ENCODE results near the gene GAL3ST1. TPM values are rescaled to one million over a fixed set of nuclear protein-coding genes. Genes with fewer than 3 reads are reported as not detected.
A peak's percentile ranks its signal among the peaks of the same experiment; 100 is the strongest.

Gene GAL3ST1
- total RNA-seq, 1 donor from 2014 or later: 3.0 TPM

DNA sequence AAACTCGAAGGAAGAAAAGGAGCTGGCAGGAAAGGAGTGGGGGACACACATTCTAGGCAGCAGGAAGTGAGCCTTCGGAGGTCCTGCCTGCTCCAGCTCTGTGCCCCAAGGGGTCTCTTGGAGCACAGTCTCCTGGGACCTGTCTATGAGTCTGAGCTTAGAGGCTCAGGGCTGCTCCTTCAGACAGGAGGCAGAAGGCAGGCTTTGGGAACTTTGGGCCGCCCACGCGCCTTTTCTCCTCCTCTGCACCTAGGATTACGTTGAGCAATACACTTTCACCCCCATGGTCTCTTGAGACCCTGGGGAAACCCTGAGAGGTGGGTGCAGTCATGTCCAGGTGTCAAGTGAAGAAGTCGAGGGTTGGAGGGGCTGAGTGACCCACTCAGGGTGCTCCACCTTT lies 33.5 kb upstream of the GAL3ST1 start:
- no peaks in the 10 kb centered on the region for H3K9me3 Mint-ChIP-seq (ENCODE audit: unreplicated experiment)
- no peak for DNase-seq (ENCODE audit: low spot score)
- H3K27ac Mint-ChIP-seq (ENCODE audit: unreplicated experiment): peak overlapping the region; percentile 3
- H3K27me3 Mint-ChIP-seq (ENCODE audit: unreplicated experiment): peaks cover 3% of the 10 kb centered on the region
- peaks cover 47% of the 10 kb centered on the region for H3K4me1 Mint-ChIP-seq (ENCODE audit: unreplicated experiment)
- TF ChIP-seq, protein P1, sequence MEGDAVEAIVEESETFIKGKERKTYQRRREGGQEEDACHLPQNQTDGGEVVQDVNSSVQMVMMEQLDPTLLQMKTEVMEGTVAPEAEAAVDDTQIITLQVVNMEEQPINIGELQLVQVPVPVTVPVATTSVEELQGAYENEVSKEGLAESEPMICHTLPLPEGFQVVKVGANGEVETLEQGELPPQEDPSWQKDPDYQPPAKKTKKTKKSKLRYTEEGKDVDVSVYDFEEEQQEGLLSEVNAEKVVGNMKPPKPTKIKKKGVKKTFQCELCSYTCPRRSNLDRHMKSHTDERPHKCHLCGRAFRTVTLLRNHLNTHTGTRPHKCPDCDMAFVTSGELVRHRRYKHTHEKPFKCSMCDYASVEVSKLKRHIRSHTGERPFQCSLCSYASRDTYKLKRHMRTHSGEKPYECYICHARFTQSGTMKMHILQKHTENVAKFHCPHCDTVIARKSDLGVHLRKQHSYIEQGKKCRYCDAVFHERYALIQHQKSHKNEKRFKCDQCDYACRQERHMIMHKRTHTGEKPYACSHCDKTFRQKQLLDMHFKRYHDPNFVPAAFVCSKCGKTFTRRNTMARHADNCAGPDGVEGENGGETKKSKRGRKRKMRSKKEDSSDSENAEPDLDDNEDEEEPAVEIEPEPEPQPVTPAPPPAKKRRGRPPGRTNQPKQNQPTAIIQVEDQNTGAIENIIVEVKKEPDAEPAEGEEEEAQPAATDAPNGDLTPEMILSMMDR (IDR thresholded peaks at IDR 0.05; ENCODE audit: unreplicated experiment): no peak
- peaks cover 7% of the 10 kb centered on the region for H3K36me3 Mint-ChIP-seq (ENCODE audit: low read depth, unreplicated experiment)
- H3K4me3 Mint-ChIP-seq (ENCODE audit: unreplicated experiment): peak overlapping the region; percentile 79

DNA sequence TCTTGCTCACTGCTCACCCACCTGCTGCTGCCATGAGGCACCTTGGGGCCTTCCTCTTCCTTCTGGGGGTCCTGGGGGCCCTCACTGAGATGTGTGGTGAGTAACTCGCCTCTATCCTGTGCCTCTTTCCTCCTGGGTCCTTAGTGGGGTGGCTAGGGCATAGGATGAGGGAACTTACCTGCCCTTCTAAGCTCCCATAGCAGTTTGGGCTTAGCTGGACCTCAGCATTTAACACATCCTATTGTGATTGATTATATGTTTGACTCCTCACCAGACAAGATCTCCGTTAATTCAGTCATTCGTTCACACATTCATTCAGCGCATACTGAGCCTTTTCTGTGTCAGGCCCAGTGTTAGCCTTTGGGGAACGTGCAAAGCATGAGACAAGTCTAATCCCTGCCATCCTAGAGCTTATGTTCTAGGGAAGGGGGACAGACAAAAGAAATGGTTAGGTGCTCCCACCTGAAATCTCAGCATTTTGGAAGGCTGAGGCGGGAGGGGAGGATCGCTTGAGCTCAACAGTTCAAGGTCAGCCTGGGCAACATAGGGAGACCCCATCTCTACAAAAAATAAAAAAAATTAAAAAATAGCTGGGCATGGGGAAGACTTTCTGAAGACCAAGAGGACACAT lies 33.0 kb upstream of the GAL3ST1 start:
- H3K27ac Mint-ChIP-seq (ENCODE audit: unreplicated experiment): peak overlapping the region; percentile 86
- peaks cover 47% of the 10 kb centered on the region for H3K4me1 Mint-ChIP-seq (ENCODE audit: unreplicated experiment)
- peak overlapping the region; percentile 79 for H3K4me3 Mint-ChIP-seq (ENCODE audit: unreplicated experiment)
- TF ChIP-seq, protein P1 (IDR thresholded peaks at IDR 0.05; ENCODE audit: unreplicated experiment): no peak
- H3K36me3 Mint-ChIP-seq (ENCODE audit: low read depth, unreplicated experiment): peaks cover 7% of the 10 kb centered on the region
- H3K9me3 Mint-ChIP-seq (ENCODE audit: unreplicated experiment): no peaks in the 10 kb centered on the region
- H3K27me3 Mint-ChIP-seq (ENCODE audit: unreplicated experiment): peaks cover 3% of the 10 kb centered on the region
- no peak for DNase-seq (ENCODE audit: low spot score)

DNA sequence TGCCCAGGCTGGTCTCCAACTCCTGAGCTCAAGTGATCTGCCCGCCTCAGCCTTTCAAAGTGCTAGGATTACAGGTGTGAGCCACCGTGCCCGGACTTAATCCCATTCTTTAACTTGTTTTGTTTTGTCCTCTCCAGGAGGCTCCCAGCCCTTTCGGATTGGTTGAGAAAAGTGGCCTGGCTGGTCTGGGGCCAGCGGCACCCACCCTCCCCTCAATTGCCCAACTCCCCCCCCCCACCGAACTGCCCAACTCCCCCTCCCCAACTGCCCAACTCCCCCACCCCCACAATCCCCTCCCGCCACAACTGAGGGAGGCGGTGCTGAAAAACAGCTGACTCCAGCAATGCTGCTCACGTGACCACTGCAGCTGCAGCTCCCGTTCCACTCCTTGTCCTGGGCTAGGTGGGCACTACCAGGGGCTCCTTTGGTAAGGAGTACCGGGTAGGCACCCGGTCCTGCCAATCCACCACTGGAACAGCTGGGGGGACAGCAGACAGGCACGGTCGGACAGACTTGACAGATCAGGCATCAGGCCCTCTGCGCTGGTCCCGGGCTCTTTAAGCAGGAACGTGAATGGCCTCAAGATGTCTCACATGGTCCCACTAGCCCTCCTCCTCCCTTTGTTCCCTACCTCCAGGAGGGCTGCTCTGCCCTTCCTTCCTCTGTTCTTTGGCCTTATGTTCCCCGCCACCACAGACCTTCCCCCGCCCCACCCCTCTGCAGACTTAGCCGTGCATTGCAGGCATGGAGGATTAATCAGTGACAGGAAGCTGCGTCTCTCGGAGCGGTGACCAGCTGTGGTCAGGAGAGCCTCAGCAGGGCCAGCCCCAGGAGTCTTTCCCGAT lies 32.2 kb upstream of the GAL3ST1 start, which contains the start of gene TCN2:
TSS of gene TCN2 (plus strand) at position 720 of the 845 bp plus-strand sequence. CDS start 158 bp downstream, outside the sequence.
- TF ChIP-seq, protein P1 (IDR thresholded peaks at IDR 0.05; ENCODE audit: unreplicated experiment): no peak

DNA sequence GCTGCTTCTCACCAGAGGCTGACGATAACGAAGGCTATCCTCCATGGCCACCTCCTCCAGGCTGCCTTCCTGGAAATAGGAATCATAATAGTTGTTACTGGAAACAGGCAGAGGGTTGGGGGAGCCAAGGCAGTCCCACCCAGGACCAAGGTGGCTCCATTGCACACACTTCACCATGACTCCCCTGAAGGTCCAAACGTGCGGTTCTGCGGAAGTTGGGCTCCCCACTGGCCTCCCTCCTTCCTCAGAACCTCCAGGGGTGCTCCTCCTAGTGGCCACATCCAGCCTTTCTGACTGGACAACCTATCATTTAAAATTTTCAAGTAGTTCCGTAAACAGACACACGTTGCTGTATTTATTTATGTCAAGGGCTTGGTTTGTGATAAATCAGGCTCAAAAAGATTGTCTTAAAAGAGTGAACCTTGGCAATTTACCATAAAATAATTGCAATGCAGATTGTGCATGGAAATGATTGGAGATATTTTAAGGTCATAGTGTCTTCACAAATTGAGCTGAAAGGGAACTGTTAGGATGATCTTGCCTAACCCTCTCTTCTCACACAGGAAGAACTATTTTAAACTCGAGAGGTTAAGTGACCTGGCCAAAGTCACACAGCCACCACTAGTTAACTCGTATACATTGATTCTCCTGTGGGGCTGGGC lies 31.1 kb upstream of the GAL3ST1 start:
- TF ChIP-seq, protein P1 (IDR thresholded peaks at IDR 0.05; ENCODE audit: unreplicated experiment): peak; percentile 75
- Mint-ChIP-seq H3K9me3 (ENCODE audit: unreplicated experiment) (no peaks in the 10 kb centered on the region), H3K4me3 (ENCODE audit: unreplicated experiment) (no peak overlapping the region), H3K27me3 (ENCODE audit: unreplicated experiment) (peaks cover 6% of the 10 kb centered on the region), H3K4me1 (ENCODE audit: unreplicated experiment) (peaks cover 46% of the 10 kb centered on the region), H3K36me3 (ENCODE audit: low read depth, unreplicated experiment) (no peaks in the 10 kb centered on the region), H3K27ac (ENCODE audit: unreplicated experiment) (no peak overlapping the region)
- DNase-seq (ENCODE audit: low spot score): peak; percentile 46

More for the DNA sequence above, 32.2 kb upstream of the GAL3ST1 start, which contains the start of gene TCN2:
- DNase-seq (ENCODE audit: low spot score): peak; percentile 58
- H3K27ac Mint-ChIP-seq (ENCODE audit: unreplicated experiment): peak within 1 kb of the TSS; percentile 91
- no peaks in the 10 kb centered on the region for H3K9me3 Mint-ChIP-seq (ENCODE audit: unreplicated experiment)
- peaks cover 6% of the 10 kb centered on the region for H3K27me3 Mint-ChIP-seq (ENCODE audit: unreplicated experiment)
- H3K4me1 Mint-ChIP-seq (ENCODE audit: unreplicated experiment): peaks cover 47% of the 10 kb centered on the region
- peak within 1 kb of the TSS; percentile 79 for H3K4me3 Mint-ChIP-seq (ENCODE audit: unreplicated experiment)
- H3K36me3 Mint-ChIP-seq (ENCODE audit: low read depth, unreplicated experiment): peaks cover 7% of the 10 kb centered on the region
